Measurements from ENCODE around the gene KLHDC8A.

KLHDC8A gene

DNA sequence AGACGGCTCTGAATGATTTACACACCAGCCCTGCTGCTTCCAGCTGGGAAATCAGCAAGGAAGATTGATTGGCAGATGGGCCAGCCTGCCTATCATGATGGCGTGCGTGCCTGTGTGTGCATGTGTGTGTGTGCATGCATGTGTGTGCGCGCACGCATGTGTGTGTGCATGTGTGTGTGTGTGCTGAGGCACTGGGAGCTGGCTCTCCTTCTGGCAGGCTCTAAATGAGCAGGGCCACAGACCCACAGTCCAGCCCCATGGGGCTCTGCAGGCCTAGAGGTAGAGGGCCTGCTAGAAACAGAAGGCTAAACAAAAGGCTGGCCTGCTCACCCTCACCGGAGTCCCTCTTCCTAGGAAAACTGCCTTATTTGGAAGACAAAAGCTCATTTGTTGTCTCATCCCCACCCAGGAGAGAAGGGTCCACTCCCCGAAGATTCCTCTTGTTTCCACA lies 6.0 kb downstream of the KLHDC8A start:
- intact Hi-C loops (cut with DNase I): no loop called here
- no peak for DNase-seq

- intact Hi-C loops (cut with DNase I): no loop called here
- DNase-seq: no peak
Measured at GRCh38 chr1:205350124-205350523, 6.6 kb downstream of the KLHDC8A start.

GRCh38 chr1:205348554-205349487 lies 7.9 kb downstream of the KLHDC8A start:
- intact Hi-C loops (cut with DNase I): no loop called here
- DNase-seq: no peak

- intact Hi-C loops (cut with DNase I): no loop called here
- DNase-seq: peak in 8 of 42 donors; percentile 27 to 72 (median 45)
Measured at GRCh38 chr1:205346956-205347574, 9.7 kb downstream of the KLHDC8A start.

DNA sequence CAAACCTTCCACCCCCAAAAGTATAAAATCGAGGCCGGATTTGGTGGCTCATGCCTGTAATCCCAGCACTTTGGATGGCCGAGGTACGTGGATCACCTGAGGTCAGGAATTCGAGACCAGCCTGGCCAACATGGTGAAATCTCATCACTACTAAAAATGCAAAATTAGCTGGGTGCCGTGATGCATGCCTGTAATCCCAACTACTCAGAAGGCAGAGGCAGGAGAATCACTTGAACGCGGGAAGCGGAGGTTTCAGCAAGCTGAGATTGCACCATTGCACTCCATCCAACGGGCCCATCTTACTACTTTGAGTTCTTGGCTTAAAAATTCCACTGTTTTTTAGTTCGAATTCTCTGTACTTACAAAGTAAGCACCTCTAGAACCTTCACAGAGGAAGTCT lies 11.0 kb downstream of the KLHDC8A start:
- no peak for DNase-seq
- intact Hi-C loops (cut with DNase I): no loop called here

DNA sequence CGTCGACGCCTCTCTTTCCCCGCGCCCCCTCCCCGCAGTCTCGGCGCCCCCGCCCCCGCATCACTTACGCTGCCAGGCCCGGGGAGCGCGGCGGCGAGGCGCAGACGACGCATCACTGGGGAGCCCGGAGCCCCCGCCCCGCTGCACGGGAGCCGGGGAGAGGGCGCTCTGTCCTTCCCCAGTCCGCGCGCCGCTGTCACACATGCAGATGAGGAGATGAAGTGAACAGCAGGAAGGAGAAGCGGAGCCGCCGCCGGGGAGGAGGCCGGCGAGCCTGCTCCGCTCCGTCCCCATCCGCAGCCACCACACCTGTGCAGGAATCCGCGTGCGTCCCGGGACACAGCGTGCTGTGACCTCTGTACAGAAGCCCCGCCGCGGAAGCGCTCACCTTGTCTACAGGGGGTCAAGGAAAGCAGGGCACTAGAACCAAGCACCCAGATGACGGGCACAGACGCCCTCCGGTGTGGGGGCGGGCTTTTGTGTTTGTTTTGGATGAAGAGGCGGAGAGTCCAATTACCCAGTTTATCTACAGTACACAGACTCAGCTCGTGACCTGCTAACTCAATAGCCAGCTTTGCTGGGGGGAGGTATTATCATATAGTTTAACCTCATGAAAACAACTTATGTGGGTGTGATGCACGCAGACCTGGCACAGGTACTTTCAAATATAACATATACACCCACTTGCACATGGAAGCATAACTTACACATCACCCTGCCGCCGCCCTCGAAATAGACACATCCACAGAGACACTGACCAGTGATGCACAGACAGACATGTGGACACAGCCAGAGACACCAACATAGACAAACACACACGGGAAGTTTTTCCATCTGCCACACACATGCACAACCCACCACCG lies 12.4 kb downstream of the KLHDC8A start:
- intact Hi-C loops (cut with DNase I): no loop called here
- peak in 39 of 42 donors; percentile 25 to 76 (median 51) for DNase-seq

DNA sequence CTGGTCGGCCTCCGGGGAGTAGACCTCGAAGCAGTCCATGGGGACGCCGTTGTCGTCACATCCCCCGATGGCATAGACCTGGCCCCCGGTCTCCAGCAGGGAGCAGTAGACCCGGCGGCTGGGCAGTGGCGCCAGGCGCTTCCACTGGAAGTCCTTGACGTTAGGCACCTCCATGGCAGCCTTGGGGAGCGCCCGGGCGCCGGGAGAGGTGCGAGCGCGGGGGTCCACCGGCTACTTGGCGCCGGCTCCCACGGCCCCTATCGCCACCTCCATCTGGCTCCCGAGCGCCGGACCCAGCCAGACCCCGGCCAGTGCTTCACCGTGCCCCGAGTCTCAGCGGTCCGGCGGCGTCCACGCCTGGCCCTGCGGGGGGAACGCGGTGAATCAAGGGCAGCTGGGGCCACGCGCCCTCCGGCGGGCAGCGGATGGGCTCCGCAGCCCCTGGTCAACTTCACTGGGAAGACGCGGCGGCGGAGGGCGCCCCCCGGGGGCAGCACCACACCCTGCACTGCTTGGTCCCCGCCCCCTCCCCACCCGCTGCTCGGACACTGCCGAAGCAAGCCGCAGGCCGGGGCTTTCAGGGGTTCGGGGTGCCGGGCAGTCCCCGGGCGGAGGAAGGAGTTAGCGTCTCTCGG lies 13.2 kb downstream of the KLHDC8A start:
- intact Hi-C loops (cut with DNase I): no loop called here
- peak in 6 of 42 donors; percentile 22 to 40 (median 30) for DNase-seq

GRCh38 chr1:205342986-205343385 lies 13.7 kb downstream of the KLHDC8A start:
- intact Hi-C loops (cut with DNase I): no loop called here
- no peak for DNase-seq

- intact Hi-C loops (cut with DNase I): no loop called here
- no peak for DNase-seq
Measured at GRCh38 chr1:205340676-205341075, 16.0 kb downstream of the KLHDC8A start.

GRCh38 chr1:205339717-205340116 lies 17.0 kb downstream of the KLHDC8A start:
- no peak for DNase-seq
- intact Hi-C loops (cut with DNase I): loop anchor here (5.0 kb wide), 1 partner anchor 148 kb away; no protein-coding TSS in a partner anchor

DNA sequence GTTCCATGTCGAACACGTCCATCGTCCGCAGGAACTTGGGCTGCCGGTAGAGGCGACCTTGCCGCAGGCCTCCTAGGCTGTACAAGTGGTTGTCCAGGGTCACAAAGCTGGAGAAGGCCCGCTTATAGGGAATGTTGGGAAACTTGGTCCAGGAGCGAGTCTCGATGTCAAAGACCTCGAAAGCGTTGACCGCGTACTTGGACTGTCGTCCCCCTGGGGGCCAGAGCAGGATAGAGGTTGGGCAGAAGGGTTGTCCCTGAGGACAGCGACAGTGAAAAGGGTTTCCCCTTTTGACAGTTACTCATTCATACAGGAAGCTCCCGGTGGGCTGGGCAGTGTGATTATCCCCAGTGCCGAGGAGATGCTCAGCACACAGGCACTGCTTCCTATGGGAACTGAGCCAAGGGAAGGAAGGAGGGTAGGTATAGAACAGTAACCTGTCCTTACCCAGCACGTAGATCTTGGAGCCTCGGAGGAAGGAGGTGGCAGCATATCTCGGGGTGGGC lies 17.5 kb downstream of the KLHDC8A start:
- intact Hi-C loops (cut with DNase I): loop anchor here (5.0 kb wide), 1 partner anchor 148 kb away; no protein-coding TSS in a partner anchor

DNA sequence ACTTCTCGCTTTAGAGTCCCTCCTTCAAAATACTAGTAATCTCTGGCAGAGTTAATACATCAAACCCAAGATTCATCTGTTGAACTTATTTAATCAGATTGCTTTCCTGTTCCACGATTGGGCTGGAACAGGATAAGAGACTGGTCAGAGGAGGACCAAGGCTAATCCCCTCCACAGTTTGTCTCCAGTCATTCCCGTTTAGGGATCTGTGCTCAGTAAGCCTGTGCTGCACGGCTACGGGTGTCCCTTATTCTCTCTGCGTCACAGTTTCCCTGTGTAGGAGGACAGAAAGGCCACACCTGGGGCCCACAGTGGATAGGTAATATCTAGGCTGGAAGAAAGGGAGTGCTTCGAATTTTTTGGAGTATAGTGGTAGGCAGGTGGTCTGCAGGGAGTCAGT lies 18.7 kb downstream of the KLHDC8A start:
- intact Hi-C loops (cut with DNase I): loop anchor here (5.0 kb wide), 1 partner anchor 149 kb away; no protein-coding TSS in a partner anchor
- no peak for DNase-seq

More for the DNA sequence above, 17.5 kb downstream of the KLHDC8A start:
- DNase-seq: no peak

DNA sequence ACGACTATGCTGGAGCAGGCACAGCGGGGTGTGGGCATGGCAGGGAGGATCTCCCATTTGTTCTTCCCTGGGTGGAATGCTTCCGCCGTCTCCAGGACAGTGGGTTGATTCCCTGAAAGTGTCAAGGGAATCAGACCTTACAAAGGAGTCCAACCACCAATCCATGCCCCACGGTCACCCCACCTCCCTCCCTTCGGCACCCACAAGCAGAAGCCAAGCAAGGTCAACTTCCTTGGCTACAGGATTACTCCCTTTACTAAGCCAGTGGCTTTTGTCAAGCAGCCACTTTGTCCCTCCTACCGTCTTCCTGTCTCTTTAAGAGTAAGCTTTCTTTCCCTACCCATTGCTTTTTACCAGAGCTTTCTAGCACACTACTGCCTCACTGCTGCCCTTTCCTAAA lies 19.2 kb downstream of the KLHDC8A start:
- intact Hi-C loops (cut with DNase I): loop anchor here (5.0 kb wide), 1 partner anchor 150 kb away; no protein-coding TSS in a partner anchor
- DNase-seq: no peak

- intact Hi-C loops (cut with DNase I): loop anchor here (5.0 kb wide), 1 partner anchor 152 kb away; no protein-coding TSS in a partner anchor
- peak; percentile 70 to 95 (median 88) for DNase-seq
Measured at GRCh38 chr1:205335692-205336091, 21.0 kb downstream of the KLHDC8A start.

DNA sequence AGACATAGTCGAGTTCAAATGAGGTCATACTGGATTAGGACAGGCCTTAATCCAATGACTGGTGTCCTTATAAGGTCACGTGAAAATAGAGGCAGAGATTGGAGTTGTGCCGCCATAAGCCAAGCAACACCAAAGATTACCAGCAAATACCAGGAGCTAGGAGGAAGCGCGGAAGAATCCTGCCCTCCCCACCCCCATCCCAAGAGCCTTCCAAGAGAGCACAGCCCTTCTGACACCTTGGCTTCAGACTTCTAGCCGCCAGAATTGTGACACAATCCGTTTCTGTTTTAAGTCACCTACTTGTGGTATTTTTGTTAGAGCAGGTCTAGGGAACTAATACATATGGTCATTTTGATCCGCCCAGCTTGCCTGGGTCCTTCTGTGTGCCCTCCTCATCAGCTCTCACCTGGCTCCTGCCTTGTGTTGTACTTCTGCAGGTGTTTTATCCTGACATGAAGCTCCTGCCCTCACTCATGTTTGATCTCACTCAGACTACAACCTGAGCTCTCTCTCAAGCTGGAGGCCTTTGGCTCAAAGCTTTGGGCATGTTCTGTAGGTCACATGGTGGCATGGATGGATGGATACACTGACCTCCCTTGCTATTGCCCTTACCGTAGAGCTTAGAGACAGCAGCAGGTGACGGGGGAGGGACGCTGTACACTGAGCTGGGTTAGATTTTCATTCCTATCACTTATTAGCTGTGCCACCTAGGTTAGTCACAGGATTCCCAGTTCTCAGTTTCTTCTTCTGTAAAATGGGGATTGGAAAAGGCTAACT lies 24.5 kb downstream of the KLHDC8A start:
- DNase-seq: no peak
- intact Hi-C loops (cut with DNase I): no loop called here

DNA sequence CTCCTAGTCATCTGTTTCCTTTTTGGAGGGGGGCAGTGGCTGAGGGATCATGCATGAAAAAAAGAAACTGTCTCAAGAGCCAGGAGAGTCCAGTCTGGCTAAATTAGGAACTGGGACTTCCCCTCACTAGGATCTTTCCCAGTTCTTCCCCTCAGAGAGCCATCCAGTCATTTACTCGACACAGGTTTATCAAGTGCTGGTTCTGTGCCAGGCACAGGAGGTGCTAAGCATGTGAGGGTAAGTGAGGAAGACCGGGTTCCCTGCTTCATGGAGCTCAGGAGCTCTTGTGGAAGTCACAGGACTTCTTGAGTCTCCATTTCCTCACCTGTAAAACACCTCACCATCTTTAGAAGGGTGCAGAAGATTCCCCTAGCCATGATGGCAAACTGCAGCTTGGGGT lies 26.6 kb downstream of the KLHDC8A start:
- no peak for DNase-seq
- intact Hi-C loops (cut with DNase I): no loop called here

DNA sequence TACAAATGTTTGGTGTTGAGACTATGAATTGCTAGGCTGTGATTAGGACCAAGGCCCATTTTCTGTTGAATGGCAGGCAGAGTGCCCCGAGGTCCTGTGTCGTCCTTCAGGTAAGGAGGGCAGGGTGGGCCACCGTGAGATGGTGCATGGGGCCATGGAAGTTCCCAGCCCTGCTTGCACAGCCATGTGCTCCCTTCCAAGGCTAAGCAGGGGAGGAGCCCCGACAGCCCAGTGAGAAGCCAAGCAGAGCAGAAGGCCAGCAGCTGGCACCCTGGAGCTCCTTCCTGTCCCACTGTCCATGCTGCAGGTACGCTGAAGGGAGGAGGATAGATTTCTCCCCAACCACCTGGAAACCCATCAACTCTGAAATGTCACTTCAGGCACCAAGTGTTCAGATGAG lies 27.0 kb downstream of the KLHDC8A start:
- DNase-seq: no peak
- intact Hi-C loops (cut with DNase I): no loop called here

- intact Hi-C loops (cut with DNase I): no loop called here
- no peak for DNase-seq
Measured at GRCh38 chr1:205328476-205328875, 28.2 kb downstream of the KLHDC8A start.

Measured in head of caudate nucleus (tissue), 42 donors.